ENCODE results near the gene TXNRD1.
"Not testable (repeated sequence)": the region's sequence is repeated elsewhere in the genome, so short reads cannot be mapped to it uniquely, and the experiment has no call there.

TXNRD1 gene

DNA sequence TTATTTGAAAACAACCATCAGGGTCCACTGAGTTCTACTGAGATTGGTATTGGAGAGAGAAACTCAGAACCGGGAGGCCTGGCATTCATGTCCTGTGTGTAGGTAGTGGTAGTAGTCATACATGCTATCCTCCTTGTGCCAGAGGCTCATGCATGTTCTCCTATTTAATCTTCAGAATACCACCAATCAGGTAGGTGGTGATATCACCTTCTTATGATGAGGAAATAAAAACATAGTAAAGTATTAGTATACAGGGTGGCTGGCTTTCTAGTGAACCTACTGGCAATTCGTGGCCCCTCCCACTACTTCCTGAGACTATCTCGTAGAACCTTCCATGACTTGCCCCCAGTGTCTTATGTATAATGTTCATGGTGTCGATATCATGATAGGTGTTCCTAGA is 47.4 kb downstream of the TXNRD1 start:
- H3K27ac ChIP-seq: no peak overlapping the region
- TF ChIP-seq, protein P1, sequence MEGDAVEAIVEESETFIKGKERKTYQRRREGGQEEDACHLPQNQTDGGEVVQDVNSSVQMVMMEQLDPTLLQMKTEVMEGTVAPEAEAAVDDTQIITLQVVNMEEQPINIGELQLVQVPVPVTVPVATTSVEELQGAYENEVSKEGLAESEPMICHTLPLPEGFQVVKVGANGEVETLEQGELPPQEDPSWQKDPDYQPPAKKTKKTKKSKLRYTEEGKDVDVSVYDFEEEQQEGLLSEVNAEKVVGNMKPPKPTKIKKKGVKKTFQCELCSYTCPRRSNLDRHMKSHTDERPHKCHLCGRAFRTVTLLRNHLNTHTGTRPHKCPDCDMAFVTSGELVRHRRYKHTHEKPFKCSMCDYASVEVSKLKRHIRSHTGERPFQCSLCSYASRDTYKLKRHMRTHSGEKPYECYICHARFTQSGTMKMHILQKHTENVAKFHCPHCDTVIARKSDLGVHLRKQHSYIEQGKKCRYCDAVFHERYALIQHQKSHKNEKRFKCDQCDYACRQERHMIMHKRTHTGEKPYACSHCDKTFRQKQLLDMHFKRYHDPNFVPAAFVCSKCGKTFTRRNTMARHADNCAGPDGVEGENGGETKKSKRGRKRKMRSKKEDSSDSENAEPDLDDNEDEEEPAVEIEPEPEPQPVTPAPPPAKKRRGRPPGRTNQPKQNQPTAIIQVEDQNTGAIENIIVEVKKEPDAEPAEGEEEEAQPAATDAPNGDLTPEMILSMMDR (conservative IDR thresholded peaks at IDR 0.05): no peak

- TF ChIP-seq, protein P1 (conservative IDR thresholded peaks at IDR 0.05): no peak
- no peak overlapping the region for H3K27ac ChIP-seq
Observed at GRCh38 chr12:104263580-104264358, 48.2 kb downstream of the TXNRD1 start.

GRCh38 chr12:104265436-104265835 is 49.9 kb downstream of the TXNRD1 start:
- H3K27ac ChIP-seq: not testable (repeated sequence)

- TF ChIP-seq, protein P1 (conservative IDR thresholded peaks at IDR 0.05): no peak
- no peak overlapping the region for H3K27ac ChIP-seq
Observed at GRCh38 chr12:104272938-104273337, 57.4 kb downstream of the TXNRD1 start.

DNA sequence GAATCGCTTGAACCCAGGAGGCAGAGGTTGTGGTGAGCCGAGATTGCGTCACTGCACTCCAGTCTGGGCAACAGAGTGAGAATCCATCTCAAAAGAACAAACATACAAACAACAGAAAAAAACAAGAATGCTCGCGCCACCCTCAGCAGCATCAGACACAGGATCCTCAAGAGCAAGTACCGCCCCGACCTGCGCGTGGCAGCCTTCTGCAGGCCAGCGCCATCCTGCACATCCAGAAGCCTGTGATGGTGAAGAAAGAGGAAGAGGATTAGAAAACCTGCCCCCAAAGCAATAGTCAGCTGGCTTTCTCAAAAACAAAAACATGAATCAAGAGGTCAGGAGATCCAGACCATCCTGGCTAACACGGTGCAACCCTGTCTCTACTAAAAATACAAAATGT is 57.9 kb downstream of the TXNRD1 start:
- TF ChIP-seq, protein P1 (conservative IDR thresholded peaks at IDR 0.05): no peak
- H3K27ac ChIP-seq: no peak overlapping the region

GRCh38 chr12:104274811-104275210 is 59.2 kb downstream of the TXNRD1 start:
- TF ChIP-seq, protein P1 (conservative IDR thresholded peaks at IDR 0.05): no peak
- no peak overlapping the region; the same call in 1 of the 2 replicates for H3K27ac ChIP-seq

DNA sequence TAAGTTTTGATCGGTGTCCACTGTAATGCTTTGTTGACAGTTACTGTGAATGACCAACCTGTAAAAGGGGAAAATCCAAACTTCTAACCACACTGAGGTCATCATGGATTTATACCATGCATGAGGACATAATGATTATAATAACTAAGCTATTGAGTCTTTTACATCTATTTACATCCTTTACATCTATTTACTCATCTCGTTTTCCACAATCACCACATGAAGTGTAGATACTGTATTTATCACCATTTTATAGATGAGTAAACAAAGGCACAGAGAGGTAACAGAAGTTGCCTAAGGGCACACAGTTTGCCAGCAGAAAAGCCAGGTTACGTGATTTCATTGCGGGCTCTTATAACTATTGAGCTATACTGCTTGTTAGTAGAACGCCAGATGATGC is 60.1 kb downstream of the TXNRD1 start:
- TF ChIP-seq, protein P1 (conservative IDR thresholded peaks at IDR 0.05): no peak
- peak overlapping the region; percentile 52 for H3K27ac ChIP-seq

Measured in VCaP (cell line).